Adipose tissue (tissue), 3 donors: ENCODE data around the gene TEX51. TPM values are rescaled to one million over a fixed set of nuclear protein-coding genes. Genes with fewer than 3 reads are reported as not detected.

Experiments
- H3K27ac ChIP-seq: one replicate; pipeline ENCODE4 v1.5.1; 2013; ENCODE audit warnings: low read depth, low read length
- WGBS, 3 donors: extraction: QIAGEN DNeasy Blood & Tissue Kit; methylation state at CpG; one replicate each; pipeline ENCODE4 v1.1.7; 2013; 5-methylcytosine and 5-hydroxymethylcytosine counted together
- polyA plus RNA-seq, 3 donors: library from polyadenylated mRNA; stranded (reverse); fragments of 200-250 nt; gene quantifications; one replicate each; pipeline ENCODE4 v1.2.3, GENCODE V29; 2013
- donor health status: healthy with polysubstance abuse.
- donor health status: Bipolar disorder and iron deficiency.
- donor health status: healthy.

The TEX51 gene
- polyA plus RNA-seq, 3 donors, result not detected

DNA sequence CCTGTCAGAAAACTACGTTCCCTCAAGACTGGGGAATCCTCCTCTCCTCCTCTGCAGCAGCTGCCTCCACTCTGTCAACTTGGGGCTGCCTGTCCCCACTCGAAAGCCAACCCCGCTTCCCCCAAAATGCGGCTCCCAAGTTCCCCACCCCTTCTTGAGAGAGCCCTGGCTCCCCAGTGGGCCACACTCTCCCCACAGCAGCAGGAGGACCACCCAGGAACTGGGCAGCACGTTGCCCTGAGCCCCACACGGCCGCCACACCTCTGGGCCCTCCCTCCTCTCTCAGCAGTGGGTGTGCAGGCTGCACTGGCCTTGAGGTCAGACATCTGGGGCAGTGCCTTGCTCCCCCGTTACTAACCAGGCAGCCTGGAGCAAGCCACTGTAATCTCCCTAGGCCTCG is 9.6 kb upstream of the TEX51 start:
- WGBS, 3 donors, result 78 to 88% (median 79%) methylated on average over 9 of the region's 9 CpGs
- H3K27ac ChIP-seq, result no peak overlapping the region

DNA sequence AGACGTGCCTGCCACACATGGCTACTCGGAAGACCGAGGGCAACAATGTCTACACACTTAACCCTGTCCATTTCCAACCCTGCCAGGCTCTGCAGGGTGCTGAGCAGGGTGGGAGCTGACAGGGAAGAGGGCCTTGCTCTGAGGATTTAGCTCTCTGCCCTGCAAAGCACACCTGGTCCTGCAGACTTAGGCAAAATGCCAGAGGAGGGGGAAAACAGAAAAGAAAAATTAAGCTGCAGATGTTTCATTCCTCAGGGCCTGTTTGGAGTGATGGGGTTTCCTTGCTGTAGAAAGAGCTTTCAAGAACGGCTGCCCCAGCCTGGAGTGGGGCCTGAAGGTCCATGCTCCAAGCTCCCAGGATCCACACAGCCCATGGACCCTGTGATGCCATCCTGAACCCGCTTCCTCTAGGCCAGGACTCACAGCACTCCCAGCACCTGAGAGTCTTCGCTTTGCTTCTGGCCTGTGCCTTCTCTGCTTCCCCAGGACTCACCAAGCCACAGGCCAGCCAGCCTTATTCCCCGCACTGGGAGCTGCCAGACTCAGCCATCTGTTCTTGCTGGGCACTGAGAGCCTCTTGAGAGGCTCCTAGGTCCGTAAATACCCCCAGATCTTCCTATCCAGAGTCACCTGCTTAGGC is 9.1 kb upstream of the TEX51 start:
- H3K27ac ChIP-seq, result no peak overlapping the region
- WGBS, 3 donors, result 72 to 92% (median 84%) methylated on average over 8 of the region's 8 CpGs

DNA sequence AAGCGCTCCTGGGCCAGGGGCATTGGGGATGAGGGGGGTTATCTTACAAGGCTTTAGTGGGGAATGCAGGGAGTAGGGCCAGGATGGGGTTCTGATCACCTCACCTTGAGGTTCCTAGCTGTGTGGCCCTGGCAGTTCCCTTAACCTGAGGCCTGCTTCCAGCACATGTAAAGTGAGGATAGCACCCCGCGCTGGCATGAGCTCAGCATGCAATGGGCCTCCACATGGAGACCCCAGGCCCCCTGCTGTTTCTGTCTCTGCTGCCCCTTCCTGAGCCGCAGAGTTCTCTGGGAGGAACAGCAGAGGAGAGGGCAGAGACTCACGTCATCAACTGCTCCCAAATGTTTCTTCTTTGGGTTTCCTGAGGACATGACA is 8.6 kb upstream of the TEX51 start:
- 90 to 96% (median 92%) methylated on average over 5 of the region's 5 CpGs for WGBS, 3 donors
- H3K27ac ChIP-seq, result no peak overlapping the region

DNA sequence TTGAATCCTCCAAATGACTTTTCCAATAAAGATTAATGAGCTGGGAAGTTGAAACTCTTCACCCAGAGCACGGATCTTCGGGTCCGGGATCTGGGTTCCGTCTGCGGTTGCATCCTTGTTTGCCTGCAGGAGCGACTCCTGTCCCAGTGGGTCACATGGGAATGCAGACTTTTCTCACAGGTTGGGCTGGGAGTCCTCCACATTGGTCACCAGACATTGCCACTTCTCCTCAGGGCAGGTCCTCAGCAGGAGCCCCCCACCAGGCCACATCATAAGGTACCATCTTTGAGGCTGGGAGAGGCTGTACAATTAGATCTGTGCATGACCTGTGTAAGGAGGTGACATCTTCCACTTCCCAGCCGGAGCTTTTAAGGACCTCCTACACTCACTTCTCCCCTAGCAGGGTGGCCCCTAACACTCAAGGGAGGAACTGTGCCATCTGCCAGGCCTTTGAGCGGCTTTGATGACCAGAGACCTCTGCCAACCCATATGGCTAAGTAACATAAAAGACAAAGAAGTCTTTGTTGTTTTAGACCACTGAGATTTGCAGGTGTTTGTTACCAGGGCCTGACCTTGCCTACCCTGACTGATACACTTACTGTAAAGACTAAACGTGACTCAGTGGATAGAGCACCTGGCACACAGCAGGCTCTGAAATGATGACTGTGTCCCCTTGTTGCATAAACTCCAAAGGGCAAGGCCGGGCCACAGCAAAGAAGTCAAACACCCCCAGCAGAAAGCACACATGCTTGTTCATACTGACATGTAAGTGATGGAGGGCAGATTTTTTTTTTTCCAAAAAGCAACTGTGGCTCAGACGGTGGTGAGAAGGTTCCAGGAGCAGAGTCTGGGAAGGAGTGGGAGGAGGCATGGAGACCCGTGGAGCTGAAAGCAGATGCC is 7.9 kb upstream of the TEX51 start:
- H3K27ac ChIP-seq, result no peak overlapping the region
- WGBS, 3 donors, result 81 to 87% (median 85%) methylated on average over 12 of the region's 12 CpGs

DNA sequence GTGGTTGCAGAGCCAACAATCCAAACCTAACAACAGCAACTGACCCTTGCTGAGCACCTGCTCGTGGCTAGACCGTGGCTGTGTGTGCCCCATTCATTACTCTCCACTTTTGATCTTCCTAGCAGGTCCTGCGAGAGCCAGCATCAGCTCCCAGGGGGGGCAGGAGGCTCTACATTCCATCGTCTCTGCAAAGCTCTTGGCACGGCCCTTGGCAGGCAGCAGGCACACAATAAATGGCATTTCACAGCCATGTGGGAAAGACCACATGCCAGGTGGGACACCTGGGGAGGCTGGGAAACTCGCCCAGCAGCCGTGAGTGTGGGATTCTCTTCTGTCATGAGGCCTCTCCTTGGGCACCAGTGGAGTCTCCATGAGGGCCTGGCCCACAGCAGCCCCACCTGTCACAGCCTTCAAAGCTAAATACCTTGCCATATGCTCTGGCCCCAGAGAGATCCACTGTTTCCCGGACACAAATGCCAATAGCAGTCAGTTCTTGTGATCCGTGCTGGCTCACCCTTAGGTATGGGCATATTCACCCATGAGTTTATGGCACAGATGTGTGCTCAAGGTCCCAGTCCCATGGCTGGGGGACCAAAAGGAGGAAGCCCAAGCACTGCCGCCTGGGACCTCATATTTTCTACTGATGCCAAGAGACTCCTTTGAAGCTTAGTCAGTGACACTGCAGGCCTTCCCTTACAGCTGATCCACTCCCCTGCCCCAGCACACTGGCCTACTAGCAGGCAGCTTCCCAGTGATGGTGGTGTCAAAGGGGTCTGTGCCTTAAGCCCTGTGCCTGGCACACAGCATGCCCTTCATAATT is 6.8 kb upstream of the TEX51 start:
- WGBS, 3 donors, result 49 to 80% (median 77%) methylated on average over 10 of the region's 10 CpGs
- no peak overlapping the region for H3K27ac ChIP-seq

DNA sequence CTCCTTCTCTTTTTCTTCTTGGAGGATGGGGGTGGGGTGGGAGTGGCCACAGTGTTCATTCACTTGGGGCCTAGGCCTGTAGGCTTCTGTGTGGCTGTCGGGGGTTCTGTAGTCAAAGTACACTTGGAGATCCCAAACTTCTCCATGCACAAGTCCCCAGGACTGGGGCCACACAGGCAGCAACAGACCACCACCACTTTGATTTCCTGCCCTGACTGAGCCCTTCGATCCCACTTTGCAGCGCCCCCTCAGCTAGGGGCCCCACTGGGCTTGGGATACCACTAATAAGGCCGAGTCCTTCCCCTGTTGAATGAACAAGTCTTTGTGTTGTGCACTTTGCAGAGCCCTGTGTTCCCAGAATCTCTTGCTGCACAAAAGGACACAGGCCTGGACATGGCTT is 5.5 kb upstream of the TEX51 start:
- no peak overlapping the region for H3K27ac ChIP-seq
- WGBS, 3 donors, result 89 to 93% (median 89%) methylated on average over 4 of the region's 4 CpGs

DNA sequence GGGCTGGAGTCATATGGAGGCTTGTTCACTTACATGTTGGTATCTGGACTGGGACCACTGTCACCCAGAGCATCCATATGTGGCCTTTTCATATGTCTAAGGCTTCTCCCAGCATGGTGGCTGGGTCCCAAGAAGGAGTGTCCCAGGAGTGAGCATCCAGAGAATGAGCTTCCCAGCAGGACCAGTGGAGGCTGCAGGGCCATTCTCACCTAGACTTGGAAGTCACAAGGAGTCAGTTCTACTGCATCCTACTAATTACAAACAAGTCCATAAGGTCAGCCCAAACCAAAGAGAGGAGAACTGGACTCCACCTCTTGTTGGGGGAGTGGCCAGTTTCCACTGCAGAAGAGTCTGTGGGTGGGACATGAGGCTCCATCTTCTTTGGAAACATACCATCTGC is 5.1 kb upstream of the TEX51 start:
- no peak overlapping the region for H3K27ac ChIP-seq

DNA sequence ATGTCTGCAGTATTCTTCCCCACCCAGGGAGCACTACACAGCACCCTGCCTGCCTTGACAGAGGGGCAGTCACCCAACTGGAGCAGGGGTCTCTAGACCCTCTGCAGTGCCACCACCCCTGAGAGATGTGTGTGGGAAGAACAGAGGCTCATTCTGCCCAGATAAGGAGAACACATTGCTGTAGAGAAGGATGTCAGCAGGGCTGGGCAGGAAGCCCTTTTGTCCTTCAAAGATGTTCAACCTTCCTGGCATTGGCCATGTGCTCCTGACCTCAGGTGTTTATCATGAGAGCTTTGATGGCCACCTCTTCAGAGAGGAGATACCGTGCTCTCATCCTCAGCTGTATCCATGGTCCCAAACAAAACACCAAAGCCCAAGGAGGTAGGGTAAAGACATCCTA is 4.6 kb upstream of the TEX51 start:
- WGBS, 3 donors, result 79 to 90% (median 85%) methylated on average over 1 of the region's 1 CpG
- no peak overlapping the region for H3K27ac ChIP-seq

DNA sequence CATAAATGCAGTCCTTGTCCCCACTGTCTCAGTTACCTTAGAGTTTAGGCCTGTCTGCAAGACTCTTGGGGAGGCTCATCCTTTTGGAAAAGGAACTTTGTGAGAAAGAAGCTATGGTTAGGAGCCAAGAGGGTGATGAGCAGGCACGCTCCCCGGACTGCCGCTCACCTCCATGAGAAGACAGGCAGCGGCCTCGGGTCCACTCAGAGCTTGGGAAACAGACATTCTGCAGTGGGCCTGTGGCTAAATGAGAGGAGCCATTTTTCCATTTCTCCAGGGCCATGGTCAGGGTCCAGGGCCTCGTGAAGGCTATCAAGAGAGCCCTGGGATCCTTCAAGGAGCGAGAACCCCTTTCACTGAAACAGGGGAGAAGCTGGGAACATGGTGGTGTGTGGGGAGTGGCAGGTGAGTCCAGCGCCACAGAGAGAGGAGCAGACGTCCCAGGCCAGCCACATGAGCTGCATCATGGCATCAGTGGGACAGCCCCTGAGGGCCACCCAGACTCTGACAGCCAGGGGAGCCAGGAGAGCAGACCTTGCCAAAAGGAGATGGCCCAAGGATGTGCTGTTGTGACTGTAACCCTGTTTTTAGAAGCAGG is 4.0 kb upstream of the TEX51 start:
- H3K27ac ChIP-seq, result no peak overlapping the region
- WGBS, 3 donors, result 78 to 95% (median 93%) methylated on average over 9 of the region's 9 CpGs

DNA sequence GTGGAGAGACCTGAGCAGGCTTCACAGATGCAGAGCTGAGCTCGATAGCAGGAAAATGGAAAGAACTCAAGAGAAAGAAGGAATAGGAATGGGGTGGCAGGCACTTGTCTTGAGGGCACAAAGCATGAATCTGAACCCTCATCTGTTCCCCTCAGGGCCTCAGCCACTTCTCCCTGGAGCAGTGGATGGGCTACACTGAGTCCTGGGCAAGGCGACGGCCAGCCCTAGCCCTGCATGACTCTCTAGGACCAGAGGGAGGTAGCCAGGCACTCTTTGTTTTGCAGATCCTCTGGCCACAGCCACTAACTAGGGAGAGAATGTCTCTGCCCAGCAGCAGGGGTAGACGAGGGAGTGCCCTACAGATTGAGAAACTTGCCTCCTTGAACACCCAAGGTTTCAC is 3.4 kb upstream of the TEX51 start:
- no peak overlapping the region for H3K27ac ChIP-seq
- 59 to 71% (median 61%) methylated on average over 4 of the region's 4 CpGs for WGBS, 3 donors

DNA sequence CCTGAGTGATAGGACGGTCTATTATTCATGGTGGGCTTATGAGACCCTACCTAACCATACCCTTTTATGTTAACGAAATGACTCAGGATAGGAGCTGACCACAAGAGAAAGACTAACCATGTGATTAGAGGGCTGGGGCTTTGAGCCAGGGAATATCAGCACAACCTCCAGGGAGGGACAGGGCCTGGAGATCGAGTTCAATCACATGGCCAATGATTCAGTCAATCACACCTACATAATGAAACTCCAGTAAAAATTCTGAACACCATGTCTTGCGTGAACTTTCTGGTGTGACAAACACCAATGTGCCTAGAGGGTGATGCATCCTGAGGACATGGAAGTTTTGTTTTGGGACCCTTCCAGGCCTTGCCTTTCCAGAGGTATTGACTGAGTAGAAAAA is 2.2 kb upstream of the TEX51 start:
- no peak overlapping the region for H3K27ac ChIP-seq
- WGBS, 3 donors, result 67 to 79% (median 74%) methylated on average over 4 of the region's 4 CpGs

DNA sequence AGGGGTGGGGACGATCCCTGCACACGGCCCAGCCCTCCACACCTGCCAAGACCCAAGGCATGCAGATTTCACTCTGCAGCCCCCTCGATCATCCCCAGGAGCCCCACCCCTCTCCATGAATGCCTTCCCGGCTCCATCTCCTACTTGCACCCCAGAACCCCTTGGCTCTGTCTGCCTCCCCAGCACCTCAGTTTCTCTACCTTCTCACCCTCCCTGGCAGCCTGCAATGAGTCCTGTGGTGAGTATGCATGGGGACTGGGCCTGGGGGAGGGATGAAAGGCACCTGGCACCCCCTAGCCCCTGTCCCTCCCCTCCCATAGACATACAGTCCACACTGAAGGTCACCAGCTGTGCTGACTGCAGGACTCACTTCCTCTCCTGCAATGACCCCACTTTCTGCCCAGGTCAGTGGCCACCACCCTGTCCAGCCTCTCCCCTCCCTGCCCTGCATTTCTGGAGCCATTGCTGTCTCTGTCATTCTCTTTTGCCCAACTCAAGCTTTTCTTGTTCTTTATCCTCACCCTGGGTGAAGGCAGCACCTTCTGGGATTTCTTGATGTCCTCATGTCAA is 1.0 kb downstream of the TEX51 start:
- 78 to 86% (median 84%) methylated on average over 4 of the region's 4 CpGs for WGBS, 3 donors
- H3K27ac ChIP-seq, result no peak overlapping the region

DNA sequence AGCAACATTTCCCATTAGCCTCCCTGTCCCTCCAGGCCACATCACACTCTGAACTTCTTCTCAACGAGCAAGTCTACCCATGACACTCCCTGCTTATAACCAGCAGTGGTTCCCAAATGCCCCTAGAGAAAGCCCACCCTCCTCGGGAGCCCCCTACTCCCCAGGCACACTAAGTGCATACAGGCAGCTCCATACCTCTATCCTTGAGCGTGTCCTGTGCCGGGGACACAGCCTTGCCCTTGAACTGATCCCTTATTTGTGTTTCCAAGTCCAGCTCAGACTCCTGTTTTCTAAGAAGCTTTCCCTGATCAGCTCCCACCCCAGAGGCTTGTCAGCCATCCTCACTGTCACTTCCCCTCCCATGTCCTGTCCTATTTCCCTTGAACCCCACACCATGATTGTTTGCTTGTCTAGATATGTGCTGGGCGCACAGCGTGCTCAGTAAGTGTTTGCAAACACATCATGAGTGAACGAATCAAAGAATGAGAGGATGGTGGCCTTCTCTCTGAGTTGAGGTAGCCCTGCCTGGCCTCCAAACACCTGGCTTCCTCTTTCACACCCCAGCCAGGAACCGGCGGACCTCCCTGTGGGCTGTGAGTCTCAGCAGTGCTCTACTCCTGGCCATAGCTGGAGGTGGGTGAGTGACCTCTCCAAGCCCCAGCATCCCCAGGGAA is 2.1 kb downstream of the TEX51 start:
- WGBS, 3 donors, result 75 to 91% (median 87%) methylated on average over 9 of the region's 9 CpGs
- H3K27ac ChIP-seq, result no peak overlapping the region

DNA sequence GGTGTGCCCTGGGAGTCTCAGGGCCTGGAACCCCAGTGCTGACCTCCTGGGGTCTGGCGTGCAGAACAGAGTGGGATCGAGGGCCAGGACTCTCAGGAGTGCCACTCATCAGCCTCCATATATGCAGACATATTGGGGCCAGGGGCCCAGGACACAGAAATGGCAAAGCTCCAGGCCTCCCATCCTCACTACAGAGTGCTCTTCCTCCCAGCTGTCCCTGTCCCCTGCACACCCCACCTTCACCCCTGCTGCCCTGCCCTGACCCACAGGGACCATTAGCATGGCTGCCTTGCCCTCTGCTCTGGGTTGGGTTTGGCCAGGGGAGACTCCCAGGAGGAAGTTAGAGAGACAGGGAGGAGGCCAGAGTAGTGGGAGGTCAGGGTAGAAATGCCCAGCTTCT is 2.8 kb downstream of the TEX51 start:
- no peak overlapping the region for H3K27ac ChIP-seq
- WGBS, 3 donors, result 82 to 97% (median 86%) methylated on average over 2 of the region's 2 CpGs

DNA sequence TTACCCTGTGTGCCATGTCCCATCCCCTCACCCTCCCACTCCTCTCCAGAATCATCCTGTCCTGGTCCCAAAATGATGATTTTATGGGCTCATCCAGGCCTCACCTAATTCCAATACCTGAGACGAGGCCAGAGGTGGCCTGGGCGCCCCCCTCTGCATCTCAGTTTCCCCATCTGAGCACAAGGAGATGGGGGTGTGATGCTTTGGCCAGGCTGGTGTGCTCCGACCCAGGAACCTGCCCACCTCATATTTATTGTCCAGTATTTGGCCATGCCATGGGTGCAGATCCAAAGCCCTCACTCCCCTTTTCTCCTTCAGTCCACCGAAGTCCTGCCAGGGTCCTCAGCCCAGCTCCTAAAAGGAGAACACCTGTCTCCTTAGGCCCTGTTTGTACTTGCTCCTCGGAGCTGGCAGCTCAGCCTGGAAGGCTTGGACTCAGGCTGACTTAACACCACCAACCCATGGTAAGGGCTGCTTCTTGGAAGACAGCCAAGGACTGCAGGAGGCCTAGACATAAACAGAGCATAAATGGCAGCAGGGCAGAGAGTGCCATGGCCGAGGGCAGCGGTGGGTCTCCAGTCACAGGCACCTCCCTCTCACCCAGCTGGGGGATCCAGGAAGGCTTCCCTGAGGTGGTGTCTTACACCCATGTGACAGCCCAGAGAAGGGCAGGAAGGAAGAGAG is 3.6 kb downstream of the TEX51 start:
- H3K27ac ChIP-seq, result no peak overlapping the region
- WGBS, 3 donors, result 78 to 83% (median 82%) methylated on average over 7 of the region's 7 CpGs

DNA sequence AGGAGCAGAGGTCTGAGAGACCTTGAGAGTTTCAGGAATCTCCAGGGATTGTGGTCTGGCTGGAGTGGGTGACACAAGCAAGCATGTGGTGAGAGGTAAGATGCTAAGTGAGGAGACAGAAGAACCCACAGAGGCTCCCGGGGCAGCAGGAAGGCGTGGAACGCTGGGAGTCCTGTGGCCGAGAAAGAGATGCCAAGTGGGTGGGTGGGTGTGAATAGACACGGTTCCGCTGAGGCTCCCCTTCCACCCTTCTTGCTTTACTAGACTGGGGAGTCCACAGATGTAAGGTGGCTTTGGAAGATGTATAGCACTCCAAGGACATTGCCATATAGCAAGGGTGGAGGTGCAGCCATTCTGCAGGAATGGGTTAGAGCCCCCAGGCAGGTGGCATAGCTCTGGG is 4.2 kb downstream of the TEX51 start:
- no peak overlapping the region for H3K27ac ChIP-seq
- 75 to 93% (median 91%) methylated on average over 6 of the region's 6 CpGs for WGBS, 3 donors

DNA sequence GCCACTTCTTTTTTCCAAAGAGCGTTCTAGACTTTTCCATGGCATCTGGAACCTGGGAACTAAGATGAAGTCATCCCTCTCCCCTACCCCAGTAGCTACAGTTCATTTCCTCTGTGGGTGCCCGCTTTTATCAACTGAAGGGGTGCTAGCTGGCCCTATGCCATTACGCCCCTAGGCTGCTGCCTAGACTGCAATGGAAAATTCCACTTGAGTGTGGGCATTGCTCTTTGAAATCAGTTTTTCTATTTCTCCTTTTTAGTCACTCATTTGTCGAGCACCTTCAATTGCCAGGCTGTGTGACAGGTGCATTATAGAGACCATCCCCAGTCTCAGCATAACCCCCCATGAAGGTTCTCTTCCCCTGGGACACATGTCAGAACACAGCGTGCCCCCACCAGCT is 7.3 kb downstream of the TEX51 start:
- 78 to 89% (median 85%) methylated on average over 5 of the region's 5 CpGs for WGBS, 3 donors
- H3K27ac ChIP-seq, result no peak overlapping the region

DNA sequence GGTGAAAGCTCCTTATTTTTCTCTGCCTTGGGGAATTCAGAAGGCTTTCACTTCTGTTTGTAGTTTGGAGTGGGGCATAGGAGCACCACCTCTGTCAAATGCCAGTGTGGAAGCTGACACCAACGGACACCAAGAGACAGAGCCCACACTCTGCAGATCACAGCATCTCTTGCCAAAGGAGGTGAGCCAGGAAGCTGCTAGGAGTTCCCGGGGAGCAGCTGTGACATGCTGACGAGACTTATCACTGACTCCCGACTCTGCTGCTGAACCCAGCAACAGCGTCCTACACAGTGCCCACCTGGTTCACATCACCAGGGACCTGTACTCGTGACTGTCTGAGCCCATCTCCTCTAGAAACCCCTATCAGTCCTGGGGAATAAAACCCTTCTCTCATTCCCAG is 8.1 kb downstream of the TEX51 start:
- WGBS, 3 donors, result 46 to 62% (median 61%) methylated on average over 6 of the region's 6 CpGs
- H3K27ac ChIP-seq, result no peak overlapping the region
